NOMO-1 treated with DMSO at 0.1 percent for 48 hours (cell line): ENCODE measurements around the gene PIK3R1.
"Not testable (repeated sequence)": the region's sequence is repeated elsewhere in the genome, so short reads cannot be mapped to it uniquely, and the experiment has no call there.

Source experiments
- DNase-seq: peaks from one replicate; lab custom pipeline; 2025; ENCODE audit not compliant: unreplicated experiment; lab: John Stamatoyannopoulos, UW

The PIK3R1 gene

DNA sequence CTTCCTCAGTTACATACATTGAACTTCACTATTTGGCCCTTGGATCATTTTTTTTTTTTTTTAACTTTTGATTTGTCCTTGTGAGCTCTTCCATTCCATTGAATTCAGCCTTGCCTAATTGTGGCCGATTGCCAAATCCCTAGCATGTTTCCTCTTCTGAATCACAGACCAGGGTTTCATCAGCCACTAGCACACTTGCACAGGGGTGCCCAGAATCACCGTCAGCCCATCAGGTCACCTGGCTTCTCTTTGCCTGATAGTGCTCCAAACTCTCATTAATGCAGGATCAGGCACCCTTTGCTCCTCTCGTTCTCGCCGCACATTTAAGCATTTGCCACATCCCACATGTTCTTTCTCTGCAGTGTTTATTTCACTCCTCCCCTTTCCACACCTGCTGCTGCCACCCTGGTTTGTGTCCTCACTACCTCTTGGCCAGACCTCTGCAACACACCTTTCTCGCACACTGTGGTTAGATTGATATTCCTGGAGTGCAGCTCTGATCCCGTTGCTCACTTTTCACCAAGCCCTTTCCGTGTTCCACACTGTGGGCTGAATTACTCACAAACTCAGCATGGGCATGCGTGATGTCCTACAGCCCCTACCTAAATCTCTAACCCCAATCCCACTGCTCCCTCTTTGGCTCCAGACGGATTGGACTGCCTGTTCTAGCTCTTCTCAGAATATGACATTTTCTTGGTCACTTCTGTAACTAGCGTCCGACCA, 9.8 kb downstream of the PIK3R1 start:
- peak; percentile 68 for DNase-seq

DNA sequence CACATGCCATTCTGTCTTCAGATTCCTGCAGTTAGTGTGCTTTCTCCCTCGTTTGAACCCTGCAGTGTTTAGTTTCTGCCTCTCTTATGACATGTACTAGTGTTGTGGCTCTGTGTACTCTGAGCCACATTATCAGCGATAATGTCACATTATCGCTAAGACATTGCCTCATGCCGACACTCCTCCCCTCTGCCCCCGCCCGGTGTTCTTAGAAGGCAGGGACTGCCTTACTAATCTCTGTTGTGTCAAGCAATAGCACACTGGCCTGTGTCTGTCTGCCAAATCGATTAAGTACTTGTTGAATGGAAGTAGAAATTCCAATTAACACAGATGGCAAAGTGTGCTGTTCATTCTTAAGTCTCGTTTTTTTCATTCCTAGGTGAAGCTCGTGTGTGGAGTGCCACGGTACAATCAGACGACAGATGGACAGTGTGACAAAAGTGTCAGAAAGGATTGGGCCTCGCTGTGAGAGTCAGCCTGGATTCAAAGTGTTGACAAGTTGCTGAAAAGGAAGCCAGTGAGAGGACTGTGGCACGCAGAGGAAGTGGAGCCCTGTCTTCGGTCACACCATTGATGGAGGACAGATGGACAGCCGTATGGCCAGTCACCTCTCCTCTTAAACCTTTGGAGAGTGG, 10.5 kb downstream of the PIK3R1 start:
- DNase-seq: no peak

DNA sequence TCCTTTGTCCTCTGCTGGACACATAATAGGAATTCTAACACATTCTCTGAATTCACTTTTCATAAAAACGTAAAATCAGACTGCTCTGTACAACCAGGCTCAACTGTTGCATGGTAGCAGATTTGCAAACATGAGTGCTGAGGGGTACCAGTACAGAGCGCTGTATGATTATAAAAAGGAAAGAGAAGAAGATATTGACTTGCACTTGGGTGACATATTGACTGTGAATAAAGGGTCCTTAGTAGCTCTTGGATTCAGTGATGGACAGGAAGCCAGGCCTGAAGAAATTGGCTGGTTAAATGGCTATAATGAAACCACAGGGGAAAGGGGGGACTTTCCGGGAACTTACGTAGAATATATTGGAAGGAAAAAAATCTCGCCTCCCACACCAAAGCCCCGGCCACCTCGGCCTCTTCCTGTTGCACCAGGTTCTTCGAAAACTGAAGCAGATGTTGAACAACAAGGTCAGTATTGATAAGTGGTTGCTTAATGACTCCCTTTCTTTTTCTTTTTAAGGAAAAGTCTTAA, 11.1 kb downstream of the PIK3R1 start:
- DNase-seq: no peak

DNA sequence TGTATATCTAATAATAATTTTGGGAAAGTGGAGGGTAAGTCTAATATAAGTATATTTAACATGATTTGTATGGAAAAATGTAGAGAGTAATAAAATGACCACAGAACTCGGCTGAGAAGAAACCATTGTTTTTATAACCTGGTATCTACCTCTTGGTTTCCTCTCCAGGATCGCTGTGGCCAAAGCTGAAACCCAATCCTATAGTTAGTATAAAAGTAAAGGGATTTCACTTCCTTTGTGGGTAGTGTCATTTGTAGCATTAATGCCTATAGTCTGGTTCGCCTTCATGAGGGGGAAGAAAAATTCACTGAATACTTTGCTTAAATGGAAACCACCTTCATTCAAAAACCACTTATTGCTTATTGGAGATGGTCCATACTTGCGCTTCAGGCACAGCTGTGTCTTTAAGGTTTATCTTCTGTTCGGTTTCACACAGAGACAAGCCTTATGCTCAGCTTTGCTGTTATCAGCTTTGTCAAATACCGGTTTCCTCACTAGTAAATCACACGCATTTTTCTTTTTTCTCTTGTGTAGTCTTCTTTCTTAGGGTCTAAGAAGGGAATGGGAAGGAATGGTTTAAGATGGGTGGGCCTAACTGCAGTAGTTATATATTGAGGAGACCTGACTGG, 12.1 kb downstream of the PIK3R1 start:
- DNase-seq: no peak

DNA sequence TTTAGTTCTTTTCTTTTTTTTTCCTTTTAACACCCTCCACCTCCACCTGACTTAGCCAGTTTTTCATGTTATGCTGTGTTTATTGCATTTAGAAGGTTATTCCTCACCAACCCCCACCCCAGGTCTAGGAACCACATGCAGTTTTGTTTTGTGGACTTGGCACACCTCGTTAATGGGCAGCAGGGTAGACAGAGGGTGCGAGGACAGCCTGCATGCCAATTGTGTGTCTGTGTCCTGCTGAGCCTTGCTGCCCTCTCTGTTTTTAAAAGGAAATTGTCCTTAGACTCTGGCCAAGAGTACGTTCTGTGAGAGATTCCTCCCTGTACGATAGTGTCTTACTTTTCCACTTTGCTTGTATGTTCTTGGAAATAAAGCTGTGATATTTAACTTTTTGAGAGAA, 13.9 kb downstream of the PIK3R1 start:
- no peak for DNase-seq

DNA sequence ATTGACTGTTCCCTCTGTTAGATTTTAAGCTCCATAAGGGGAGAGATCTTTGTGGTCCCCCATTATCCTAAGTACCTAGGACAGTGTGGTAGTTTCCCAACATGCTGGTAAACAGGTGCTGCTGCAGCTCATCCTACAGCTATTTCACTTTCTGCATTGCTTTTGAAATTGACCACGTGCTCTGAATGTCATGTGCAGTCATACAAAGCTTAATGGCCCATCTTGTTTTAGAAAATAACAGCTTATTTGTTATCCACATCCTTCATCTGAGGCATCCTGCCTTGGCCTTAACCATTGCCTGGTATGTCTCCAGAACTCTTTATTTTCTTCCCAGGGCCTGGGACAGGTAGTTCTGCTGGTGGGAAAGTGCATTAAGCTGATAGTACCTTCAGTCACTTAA, 14.7 kb downstream of the PIK3R1 start:
- DNase-seq: no peak

DNA sequence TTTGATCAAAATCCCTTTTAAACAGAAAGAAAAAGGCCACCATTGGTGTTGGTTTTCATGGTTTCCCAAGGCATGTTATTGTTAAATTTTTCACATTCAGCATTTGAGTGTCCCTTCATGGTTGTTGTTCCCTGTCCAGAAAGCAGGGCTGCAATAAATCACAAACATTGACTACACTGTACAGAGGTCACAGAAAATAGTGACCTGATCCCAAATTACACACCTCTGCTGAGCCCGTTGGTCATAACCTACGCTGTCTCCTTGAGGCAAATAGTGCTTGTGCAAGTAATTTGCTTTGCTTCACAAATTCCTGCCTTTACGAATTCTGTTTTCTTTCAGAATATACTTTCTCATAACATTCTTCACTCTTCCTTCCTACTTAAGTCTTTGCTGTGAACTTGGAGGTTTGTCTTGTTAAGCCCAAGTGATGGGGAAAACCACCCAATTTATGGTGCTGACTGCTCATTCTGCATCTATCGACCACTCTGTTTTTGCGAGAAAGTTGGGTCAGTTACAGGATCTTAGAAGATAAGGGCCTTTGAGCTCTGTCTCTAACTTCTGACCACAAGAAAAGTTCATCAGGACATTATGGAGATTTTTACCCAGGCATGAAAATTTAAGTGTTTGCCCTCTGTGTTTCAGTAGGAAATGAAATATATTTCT, 16.0 kb downstream of the PIK3R1 start:
- DNase-seq: no peak

DNA sequence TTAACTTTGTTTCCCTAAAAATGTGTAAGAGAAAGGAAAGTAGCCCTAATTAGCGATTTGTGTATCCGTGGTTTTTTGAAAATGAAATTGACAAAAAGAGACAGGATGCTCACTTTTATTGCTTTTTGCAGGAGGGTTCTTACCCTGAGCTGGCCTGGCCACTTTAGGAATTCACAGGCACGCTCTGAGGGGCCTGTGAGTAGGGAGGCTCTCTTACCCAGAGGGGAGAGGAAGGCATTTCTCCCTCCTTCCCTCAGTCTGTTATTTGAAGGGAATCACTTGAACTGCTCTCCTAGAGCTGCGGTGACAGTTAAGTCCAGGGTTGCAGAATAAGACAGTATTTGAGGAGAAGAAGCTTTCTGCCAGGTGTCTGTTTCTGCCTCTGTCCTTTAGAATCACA, 16.7 kb downstream of the PIK3R1 start:
- DNase-seq: no peak

DNA sequence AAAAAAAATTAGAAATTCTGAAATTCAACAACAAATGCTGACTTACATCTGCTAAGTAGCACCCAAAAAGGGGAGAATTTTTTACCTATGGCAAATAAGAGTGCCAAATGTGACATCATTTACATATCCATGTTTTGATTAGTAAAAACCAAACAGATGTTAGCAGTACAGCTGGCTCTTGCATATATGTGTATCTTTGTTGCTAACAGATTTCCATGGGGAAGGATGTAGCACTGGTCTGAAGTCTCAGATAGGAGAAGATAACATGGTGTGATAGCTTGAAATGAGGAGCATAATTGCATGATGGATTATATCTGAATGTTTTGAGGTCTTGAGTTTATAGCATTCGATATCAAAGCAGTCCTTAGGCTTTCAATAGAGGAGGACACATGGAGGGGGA, 17.5 kb downstream of the PIK3R1 start:
- DNase-seq: no peak

DNA sequence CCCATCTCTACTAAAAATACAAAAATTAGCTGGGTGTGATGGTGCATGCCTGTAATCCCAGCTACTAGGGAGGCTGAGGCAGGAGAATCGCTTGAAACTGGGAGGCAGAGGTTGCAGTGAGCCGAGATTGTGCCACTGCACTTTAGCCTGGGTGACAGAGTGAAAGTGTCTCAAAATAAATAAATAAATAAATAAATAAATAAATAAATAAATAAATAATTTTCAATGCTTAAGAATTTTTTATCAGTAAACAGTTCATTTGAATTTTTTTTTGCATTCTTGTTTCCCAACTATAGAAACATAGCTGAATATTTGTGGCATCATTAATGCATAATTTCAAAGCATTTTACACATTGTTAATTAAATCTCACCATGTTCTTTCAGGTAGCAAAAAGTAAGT, 19.7 kb downstream of the PIK3R1 start:
- DNase-seq: not testable (repeated sequence)

DNA sequence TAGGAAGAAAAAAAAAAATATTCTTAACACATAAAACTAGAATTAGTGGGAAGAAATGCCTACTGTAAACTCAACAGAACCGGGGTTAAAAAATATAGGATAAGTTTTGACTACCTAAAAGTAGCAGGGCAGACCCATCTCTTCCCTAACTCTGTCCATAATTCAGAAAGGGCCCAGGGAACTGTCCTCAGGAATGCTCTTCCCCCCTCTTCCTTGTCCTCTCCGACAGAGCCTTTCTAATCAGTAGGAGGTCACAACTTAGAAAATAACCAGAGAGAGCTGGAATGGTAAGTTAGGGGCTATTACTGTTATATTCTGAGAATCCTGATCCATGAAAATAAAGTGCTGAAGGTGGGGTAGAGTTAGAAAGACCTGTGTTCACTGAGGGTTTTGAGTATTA, 22.2 kb downstream of the PIK3R1 start:
- no peak for DNase-seq

DNA sequence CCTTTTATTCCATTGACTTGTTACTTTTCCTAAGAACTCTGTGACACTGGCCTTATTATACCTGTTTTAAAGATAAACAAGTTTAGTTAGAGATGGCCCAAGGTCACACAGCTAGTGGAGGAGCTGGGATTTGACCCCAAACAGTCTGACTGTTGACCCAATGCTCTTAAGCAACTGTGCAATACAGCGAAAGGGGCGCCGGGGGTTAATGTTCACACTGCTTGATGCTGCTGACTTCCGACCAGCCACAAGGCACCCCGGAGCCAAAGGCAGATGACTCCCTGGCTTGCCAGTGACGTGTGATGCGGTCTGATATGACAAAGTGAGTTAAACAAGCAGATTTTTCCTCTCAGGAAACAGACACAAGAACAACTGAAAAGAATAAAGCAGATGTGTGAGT, 23.9 kb downstream of the PIK3R1 start:
- DNase-seq: peak; percentile 59

DNA sequence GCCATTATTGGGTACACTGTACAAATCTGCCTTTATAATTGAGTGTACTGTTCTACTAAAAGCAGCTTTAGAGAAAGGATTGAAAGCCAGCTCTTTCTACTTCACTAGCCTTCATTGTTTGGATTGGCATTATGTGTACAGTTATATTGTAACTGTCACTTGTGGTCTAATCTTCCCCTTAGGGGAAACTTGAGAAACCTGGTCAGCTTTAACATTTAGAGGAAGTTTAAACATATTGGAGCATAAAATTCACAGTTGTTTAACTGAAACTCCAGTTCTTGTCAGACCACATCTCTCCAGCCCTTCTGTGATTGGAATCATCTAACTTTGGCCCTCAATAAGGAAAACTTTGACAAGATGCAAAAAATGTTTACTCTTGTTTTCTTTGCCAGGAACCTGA, 24.6 kb downstream of the PIK3R1 start:
- DNase-seq: peak; percentile 83

DNA sequence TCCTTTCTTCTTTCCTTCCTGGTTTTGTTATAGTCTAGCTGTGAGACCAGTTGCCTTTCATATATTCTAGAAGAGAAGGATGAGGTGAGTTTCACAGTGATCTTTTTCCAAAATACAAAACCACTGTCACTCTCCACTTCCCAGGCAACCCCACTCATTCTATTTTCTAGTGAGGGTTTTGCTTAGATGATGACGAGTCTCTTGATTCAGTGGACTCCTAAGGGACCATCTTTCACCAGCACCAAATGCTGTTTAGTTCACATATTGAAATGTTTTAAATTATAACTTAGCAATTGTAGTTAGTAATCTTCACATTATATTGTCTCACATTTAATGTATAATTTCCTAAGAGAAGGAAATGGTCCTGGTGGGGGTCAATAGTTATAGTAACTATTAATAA, 25.2 kb downstream of the PIK3R1 start:
- DNase-seq: no peak

DNA sequence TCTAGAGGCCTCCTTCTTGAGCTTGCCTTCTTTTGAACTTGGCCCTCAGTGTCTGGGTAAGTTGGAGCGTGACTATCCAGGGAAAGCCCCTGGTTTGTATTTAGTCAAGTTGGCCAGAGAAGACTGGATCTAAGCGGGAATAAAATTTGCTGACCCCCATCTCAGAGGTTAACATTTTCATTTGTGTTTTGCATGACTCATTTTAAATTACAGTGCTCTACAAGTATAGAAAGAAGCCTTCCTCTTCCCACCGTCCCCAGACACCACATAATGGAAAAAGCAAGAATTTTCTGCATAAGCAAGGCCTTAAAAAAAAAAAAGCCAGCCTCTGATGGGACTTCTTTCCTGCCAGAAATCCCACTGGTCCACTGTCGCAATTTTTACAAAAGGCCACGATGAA, 27.2 kb downstream of the PIK3R1 start:
- DNase-seq: no peak

DNA sequence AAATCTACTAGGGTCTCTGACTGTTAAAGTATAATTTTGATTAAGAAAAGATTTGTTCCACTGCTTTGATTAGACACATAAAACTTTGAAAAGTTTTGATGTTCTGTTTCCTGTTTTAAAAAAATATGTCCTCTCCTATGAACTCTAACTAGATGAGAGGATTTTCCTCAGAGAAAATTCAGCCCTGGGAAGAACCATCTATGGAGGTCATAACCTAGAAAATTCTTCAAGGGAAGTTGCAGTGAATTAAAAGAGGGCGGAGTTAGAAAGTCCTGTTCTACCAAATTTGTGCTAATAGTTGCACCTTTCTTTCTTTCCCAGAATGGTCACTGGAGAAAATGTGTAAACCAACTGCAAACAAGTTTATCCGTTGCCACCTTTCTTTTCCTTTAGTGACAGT, 27.7 kb downstream of the PIK3R1 start:
- no peak for DNase-seq

DNA sequence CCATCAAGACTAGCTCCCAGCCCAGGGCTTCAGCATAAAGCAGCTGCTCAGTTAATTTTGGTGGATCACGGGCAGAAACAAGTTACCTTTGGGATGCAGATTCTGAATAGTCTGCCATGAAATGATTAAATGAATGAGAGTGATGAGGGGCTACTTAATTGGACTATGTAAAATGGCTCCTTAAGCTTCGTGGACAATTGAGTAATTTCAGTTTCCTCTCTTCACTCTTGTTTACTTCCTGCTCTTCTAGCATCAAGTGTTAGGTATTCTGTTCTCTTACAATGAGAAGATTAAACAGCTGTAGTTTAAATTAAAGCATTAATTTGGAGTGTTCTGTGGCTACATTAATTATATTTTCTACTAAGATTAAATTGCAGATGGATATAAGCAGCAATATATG, 28.1 kb downstream of the PIK3R1 start:
- peak; percentile 36 for DNase-seq

DNA sequence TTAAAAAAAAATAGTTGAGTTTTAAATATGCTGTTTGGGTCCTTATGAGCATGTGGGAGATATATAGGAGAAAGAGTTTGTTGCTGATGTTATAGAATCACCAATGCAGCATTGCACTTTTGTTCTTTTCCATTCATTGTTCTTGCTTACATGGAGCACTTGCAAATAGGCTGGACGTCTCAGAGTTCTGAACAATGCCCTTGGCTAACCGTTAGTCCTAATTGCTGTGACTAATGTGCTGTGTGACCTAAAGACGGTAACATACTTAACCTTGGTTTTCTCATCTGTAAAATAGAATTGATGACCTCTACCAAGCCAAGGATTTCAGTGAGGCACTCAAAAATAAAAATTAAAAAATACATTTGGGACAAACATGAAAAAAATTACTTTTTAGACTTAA, 29.8 kb downstream of the PIK3R1 start:
- no peak for DNase-seq

DNA sequence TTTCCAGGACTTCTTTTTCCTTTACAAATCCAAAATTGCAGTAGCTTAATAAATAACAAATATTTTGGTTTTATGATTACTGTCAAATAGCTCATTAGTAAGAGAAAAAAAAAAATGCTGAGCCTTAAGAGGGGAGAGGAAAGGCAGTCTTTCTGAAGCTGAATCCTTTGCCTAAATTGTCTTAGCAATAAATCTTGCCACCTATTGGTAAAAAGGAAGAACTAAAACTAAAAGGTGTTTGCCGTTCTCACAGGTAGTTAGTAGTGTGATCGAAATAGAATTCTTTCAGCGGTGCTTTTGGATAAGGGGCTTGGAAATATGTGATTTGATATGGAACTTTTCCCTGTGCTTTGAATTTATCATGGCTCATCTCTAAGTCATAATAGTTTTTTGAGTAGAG, 31.2 kb downstream of the PIK3R1 start:
- no peak for DNase-seq

DNA sequence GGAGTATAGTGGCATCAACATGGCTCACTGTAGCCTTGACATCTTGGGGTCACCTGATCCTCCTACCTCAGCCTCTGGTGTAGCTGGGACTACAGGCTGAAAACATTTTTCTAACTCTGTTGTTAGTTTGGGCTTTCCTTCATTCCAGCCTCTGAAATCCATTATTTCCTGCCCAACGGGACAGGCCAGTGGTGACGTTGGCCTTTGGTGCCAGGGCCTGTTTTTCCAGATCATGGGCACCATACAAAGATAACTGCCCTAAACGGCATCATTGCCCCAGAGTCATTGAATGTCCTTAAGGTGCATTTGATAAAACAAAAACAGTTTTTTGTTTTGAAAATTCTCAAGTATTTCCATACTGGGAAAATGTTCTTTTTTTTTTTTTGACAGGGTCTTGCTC, 32.1 kb downstream of the PIK3R1 start:
- no peak for DNase-seq

DNA sequence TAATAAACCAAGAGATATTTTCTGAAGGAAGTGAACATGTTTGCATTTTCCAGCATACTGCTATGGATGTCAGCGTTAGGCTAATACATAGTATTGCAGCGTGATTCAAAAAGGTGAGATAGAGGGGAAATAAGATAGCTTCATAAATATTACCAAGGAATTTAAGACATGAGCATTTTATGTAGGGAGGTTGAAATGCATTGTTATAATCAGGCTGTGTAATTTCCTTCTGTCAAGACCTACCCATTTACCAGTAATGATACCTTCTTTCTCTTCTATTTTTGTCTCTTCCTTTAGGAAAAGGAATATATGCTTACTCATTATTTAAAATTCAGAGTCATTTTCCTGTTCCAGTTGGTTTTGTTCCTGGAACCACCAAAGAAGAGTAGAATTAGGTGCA, 33.3 kb downstream of the PIK3R1 start:
- DNase-seq: no peak

DNA sequence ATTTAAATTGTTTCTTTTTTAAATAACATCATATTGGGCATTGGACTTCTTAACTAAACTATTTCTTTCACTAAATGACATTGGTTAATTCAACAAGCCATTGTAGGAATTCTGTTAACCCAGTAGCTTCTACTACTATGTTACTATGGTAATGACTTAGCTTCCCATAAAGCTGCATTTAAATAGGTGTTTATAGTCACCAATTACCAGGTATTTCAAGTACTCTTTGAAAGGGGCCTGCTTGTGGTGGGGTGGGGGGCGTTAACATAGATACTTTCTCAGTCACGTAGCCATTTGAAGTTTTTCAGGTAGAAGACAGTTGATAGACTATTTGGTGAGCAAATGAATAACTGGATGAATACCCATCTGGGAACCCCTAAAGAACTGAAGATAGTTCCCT, 34.0 kb downstream of the PIK3R1 start:
- DNase-seq: no peak
